B cell (primary cell): ENCODE data around the gene MICAL3.

Experiments
- CTCF ChIP-seq: fragments of 200-600 bp; IDR thresholded peaks from one replicate; pipeline ENCODE4 v1.8.0; 2022; ENCODE audit warnings: antibody characterized with exemption, mild to moderate bottlenecking
- EZH2 ChIP-seq: IDR thresholded peaks from 2 replicates; pipeline ENCODE4 v1.6.1; 2012; ENCODE audit warnings: borderline replicate concordance, low read depth, mild to moderate bottlenecking, moderate library complexity, low read length; ENCODE audit not compliant: insufficient read depth, poor library complexity, severe bottlenecking

DNA sequence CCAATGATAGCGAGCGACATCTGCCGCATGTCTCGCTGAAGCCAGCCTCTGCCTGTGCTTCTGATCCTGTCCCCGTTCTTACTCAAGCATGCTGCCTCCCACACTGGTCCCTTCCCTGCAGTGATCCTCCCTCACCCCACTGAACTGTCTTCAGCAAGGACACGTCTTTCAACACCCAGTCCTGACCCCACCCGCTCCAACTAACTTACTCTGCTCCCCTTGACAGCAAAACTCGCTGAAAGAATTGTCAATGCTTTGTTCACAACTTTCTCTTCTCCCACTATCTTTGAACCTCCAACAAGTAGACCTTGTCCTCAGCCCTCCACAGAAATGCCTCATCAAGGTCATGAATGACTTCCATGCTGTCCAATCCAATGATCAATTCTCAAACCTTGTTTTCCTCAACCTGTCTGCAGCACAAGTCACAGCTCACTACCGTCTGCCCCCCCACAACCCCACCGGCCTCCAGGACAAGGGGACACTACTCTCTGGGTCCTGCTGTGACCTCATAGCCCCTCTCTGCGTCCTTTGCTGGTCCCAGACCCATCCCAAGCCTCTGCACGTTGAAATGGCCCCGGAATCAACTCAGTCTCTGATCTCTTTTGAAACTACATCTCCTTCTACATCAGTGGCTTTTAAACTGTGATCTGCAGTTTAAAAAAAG is 108.0 kb downstream of the MICAL3 start:
- TF ChIP-seq CTCF: no peak
- TF ChIP-seq EZH2: no peak
